ENCODE measurements around the gene SOS2. TPM values are rescaled to one million over a fixed set of nuclear protein-coding genes. Genes with fewer than 3 reads are reported as not detected.
A peak's percentile ranks its signal among the peaks of the same experiment; 100 is the strongest.

The SOS2 gene
- total RNA-seq, 1 experiment from 2014 or later = 9.4 TPM

- H3K79me2 ChIP-seq (ENCODE audit: insufficient read depth, low read length) = 0 out of 2 replicates have a peak, but pooled peaks cover 4% of the 10 kb centered on the region
- H3K9ac ChIP-seq (ENCODE audit: extremely low read depth, insufficient read length, low read length) = no peak overlapping the region
- H3K18ac ChIP-seq (ENCODE audit: insufficient read length, low read depth, low read length) = no peak overlapping the region
- H3K4me3 Mint-ChIP-seq = no peak overlapping the region
- no peak overlapping the region for H2BK20ac ChIP-seq (ENCODE audit: low read depth, low read length, poor library complexity, severe bottlenecking)
- no peaks in the 10 kb centered on the region for H3K27me3 Mint-ChIP-seq (ENCODE audit: low read depth)
- no peak for DNase-seq
- H3K4ac ChIP-seq (ENCODE audit: low read depth, low read length) = no peak overlapping the region
- H3K9me3 Mint-ChIP-seq = peaks cover 5 to 10% of the 10 kb centered on the region in 2 experiments
- no peak overlapping the region for H2BK120ac ChIP-seq (ENCODE audit: low read depth, low read length, poor library complexity, severe bottlenecking)
- no peak overlapping the region for H3K23ac ChIP-seq (ENCODE audit: insufficient read length, low read depth, low read length)
- H3K14ac ChIP-seq (ENCODE audit: insufficient read depth, low read length) = no peak overlapping the region
- H4K20me1 ChIP-seq (ENCODE audit: control insufficient read depth, insufficient read depth, insufficient read length) = no peaks in the 10 kb centered on the region
- no peak overlapping the region for H2BK5ac ChIP-seq (ENCODE audit: insufficient read length, low read length)
- no peaks in the 10 kb centered on the region for H3K4me1 ChIP-seq (ENCODE audit: insufficient read depth, low read length)
- no peak for TF ChIP-seq CTCF (conservative IDR thresholded peaks at IDR 0.05)
- H3K4me2 ChIP-seq (ENCODE audit: insufficient read depth, insufficient read length, low read length) = peak overlapping the region; percentile 5
- H2AFZ ChIP-seq (ENCODE audit: low read length) = no peak overlapping the region
- no peak overlapping the region for H2BK15ac ChIP-seq (ENCODE audit: low read depth, low read length)
- H2AK5ac ChIP-seq (ENCODE audit: insufficient read length, low read length) = no peak overlapping the region
- no peak overlapping the region for H4K8ac ChIP-seq (replicated peaks; ENCODE audit: insufficient read length, low read depth, low read length)
- H4K91ac ChIP-seq (ENCODE audit: insufficient read length, low read depth, low read length) = no peak overlapping the region
- H3K79me1 ChIP-seq (ENCODE audit: insufficient read depth, low read depth, low read length, poor library complexity, severe bottlenecking) = no peaks in the 10 kb centered on the region
- H3K4me1 Mint-ChIP-seq = peaks cover 33 to 39% of the 10 kb centered on the region in 2 experiments
- H3T11ph ChIP-seq (ENCODE audit: low read length) = no peak overlapping the region
- no peaks in the 10 kb centered on the region for H3K9me3 ChIP-seq (ENCODE audit: control insufficient read depth, low read depth, low read length)
- H3K27me3 ChIP-seq (ENCODE audit: insufficient read depth, low read length) = no peaks in the 10 kb centered on the region
- H3K56ac ChIP-seq (ENCODE audit: insufficient read length, low read depth, low read length) = no peak overlapping the region
- peaks cover 7% of the 10 kb centered on the region for H3K23me2 ChIP-seq (ENCODE audit: insufficient read length, low read depth, low read length, poor library complexity, severe bottlenecking)
- H3K27ac ChIP-seq (ENCODE audit: insufficient read length, low read depth, low read length) = no peak overlapping the region
- no peak overlapping the region for H4K5ac ChIP-seq (ENCODE audit: insufficient read length, low read depth, low read length)
- H3K27ac Mint-ChIP-seq = peak overlapping the region in 1 of 3 experiments; percentile 63; a peak in 2 of 7 replicates
- peaks cover 8% of the 10 kb centered on the region in 3 experiments for H3K36me3 Mint-ChIP-seq (ENCODE audit: insufficient read depth in 1 of 3, low read depth in 3 of 3)
- H2BK12ac ChIP-seq (ENCODE audit: insufficient read length, low read depth, low read length) = no peak overlapping the region
- no CpG with 5 or more reads among the region's 5 CpGs for WGBS (ENCODE audit: extremely low coverage, insufficient read length, low lambda C conversion rate)
These were observed 5.4 kb downstream of the SOS2 start for GRCh38 chr14:50225974-50226297.

Measured in H9 (cell line).